Measurements from ENCODE around the gene HCST.

HCST gene, protein sequence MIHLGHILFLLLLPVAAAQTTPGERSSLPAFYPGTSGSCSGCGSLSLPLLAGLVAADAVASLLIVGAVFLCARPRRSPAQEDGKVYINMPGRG

DNA sequence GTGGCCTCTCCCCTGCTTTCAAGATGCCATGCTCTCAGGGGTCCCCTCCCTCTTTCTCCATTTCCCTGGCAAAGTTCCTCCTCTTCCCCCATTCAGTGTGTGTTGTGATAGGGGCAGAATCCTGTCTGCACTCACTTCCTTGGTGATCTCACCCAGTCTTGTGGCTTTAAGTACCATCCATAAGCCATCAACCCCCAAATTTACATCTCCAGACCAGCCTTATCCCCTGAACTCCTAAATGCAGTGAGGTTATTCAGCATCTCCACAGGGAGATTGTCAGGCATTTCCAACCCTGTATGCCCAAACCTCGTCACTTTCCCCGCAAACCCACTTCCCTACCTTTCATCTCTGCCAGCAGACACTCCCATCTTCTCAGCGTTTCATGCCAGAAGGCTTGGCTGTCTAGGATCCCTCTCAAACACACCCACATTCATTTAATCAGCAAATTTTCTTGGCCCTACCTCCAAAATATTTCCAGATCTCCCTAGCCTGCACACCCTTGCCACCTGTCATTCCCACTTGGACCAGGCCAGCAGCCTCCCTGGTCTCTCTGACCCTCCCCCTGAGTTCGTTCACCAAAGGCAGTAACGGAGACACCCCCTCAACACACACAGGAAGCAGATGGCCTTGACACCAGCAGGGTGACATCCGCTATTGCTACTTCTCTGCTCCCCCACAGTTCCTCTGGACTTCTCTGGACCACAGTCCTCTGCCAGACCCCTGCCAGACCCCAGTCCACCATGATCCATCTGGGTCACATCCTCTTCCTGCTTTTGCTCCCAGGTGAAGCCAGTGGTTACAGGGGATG lies at the start of gene HCST:
TSS of gene HCST (plus strand) at position 676 of the 808 bp plus-strand sequence. CDS start at position 741, 65 bp downstream.
- peak; percentile 79 for DNase-seq (ENCODE audit: low spot score)

DNA sequence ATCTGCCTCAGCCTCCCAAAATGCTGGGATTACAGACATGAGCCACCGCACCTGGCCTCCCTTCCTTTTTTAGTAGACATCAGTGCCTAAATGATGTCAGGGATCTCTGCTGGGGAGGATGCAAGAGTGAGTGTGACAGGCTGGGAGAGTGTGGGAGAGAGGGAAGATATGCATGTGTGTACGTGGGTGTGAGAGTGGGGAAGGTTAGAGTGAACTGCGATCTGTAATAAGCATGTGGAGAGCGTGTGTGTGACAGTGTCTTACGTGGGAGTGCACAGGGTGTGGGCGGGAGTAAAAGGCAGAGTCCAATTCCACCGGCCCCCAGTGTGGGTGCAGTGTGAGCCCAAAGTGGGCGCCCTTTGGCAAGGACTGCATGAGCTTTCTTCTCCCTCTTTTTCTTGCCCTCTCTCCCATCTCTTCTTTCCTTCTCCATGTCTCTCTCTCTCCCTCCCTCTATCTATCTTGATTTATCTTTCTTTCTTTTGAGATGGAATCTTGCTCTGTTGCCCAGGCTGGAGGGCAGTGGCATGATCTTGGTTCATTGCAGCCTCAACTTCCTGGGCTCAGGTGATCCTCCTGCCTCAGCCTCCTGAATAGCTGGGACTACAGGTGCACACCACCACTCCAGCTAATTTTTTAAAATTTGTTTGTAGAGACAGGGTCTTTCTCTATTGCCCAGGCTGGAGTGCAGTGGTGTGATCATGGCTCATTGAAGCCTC lies 49.1 kb upstream of the HCST start:
- DNase-seq (ENCODE audit: low spot score): no peak

DNA sequence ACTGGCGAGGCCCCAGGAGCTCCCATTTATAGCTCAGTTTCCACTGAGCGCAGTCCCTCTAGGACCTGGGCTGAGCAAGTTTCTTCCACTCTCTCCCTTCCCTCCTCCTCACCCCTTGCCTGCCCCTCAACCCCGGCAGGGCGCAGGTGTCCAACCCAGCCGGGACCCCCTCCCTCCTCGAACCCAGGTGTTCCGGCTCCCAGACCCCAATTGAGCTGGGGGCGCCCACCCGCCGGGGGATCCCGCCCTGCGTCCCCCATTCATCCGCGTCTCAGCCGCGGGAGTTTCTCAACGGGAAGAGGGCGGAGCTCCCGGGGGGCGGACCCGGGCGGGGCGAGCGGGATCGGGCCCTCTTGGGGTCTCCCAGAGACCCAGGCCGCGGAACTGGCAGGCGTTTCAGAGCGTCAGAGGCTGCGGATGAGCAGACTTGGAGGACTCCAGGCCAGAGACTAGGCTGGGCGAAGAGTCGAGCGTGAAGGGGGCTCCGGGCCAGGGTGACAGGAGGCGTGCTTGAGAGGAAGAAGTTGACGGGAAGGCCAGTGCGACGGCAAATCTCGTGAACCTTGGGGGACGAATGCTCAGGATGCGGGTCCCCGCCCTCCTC lies 45.7 kb upstream of the HCST start, which contains the start of gene KIRREL2:
TSS of gene KIRREL2 (plus strand) at position 366 of the 604 bp plus-strand sequence. CDS start at position 575, 209 bp downstream.
- DNase-seq (ENCODE audit: low spot score): no peak

DNA sequence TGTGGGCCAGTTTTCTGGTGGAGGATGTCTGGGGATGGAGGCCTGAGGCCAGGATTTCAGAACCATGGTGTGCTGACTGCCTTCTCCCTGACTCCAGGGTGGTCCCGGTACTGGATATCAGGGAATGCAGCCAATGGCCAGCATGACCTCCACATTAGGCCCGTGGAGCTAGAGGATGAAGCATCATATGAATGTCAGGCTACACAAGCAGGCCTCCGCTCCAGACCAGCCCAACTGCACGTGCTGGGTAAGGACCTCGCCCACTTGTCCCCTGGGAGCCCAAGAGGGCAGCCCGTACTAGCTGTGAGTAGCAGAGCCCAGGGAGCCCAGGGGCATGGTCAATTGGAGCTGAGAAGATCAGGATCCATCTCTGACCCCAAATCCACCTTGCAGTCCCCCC lies 44.0 kb upstream of the HCST start:
- DNase-seq (ENCODE audit: low spot score): no peak

GRCh38 chr19:35859414-35859813 lies 42.9 kb upstream of the HCST start:
- no peak for DNase-seq (ENCODE audit: low spot score)

- no peak for DNase-seq (ENCODE audit: low spot score)
These were observed 41.9 kb upstream of the HCST start for GRCh38 chr19:35860436-35860817.

DNA sequence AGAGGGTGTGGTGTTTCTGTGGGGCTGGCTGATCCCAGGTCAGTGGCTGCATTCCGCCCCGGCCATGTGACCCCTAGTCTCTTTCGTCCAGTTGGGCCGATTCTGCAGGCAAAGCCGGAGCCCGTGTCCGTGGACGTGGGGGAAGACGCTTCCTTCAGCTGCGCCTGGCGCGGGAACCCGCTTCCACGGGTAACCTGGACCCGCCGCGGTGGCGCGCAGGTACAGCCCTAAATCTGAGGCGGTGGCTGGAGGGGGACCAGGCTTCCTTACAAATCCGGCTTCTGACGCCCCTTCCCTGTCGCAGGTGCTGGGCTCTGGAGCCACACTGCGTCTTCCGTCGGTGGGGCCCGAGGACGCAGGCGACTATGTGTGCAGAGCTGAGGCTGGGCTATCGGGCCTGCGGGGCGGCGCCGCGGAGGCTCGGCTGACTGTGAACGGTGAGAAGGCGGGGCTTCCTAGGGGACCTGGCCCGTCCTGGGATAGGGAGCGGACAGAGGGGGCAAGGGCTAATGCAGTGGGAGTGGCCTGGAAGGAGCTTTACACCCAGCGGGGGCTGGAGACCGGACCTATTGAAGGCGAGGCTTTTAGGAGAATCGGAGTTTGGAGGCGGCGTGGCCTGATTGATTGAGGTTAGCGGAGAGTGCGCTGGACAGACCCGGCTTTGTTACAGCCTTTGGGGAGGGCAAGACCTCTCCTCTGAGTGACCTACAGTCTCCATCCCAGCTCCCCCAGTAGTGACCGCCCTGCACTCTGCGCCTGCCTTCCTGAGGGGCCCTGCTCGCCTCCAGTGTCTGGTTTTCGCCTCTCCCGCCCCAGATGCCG lies 41.3 kb upstream of the HCST start:
- no peak for DNase-seq (ENCODE audit: low spot score)

- no peak for DNase-seq (ENCODE audit: low spot score)
These were observed 40.6 kb upstream of the HCST start for GRCh38 chr19:35861640-35862160.

GRCh38 chr19:35862528-35862927 lies 39.8 kb upstream of the HCST start:
- DNase-seq (ENCODE audit: low spot score): no peak

DNA sequence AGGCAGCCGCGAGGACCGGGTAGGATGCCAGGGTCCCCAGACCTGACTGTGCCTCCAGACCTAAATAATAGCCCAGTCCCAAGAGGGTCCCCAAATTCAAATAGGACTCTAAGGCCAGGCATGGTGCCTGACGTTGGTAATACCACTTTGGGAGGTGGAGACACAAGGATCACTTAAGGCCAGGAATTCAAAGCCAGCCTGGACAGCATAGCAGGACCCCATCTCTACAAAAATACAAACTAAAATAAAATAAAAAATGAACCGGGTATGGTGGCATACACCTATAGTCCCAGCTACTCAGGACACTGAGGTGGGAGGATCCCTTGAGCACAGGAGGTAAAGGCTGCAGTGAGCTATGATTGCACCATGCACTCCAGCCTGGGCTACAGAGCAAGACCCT lies 39.3 kb upstream of the HCST start:
- DNase-seq (ENCODE audit: low spot score): no peak

DNA sequence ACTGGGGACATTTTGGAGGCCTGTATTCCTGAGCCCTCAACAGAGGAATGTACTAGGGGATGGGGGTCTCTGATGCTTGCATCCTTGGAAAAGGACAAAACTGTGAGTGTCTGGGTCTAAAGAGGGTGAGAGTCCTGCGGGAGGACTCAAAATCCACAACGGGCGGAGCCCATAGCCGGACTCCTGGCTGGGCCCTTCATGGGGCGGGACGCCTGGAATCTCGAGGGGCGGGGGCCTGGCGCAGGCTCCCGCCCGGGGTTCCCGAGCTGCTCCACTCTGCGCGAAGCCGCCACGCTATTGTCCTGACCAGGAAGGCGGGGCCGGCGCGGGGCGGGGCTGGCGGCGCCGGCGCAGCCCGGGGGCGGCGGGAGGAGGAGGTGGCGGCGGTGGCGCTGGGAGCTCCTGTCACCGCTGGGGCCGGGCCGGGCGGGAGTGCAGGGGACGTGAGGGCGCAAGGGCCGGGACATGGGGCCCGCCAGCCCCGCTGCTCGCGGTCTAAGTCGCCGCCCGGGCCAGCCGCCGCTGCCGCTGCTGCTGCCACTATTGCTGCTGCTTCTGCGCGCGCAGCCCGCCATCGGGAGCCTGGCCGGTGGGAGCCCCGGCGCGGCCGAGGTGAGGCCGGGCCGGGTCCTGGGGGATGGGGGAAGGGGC lies 34.0 kb upstream of the HCST start, which contains the start of gene APLP1:
TSS of gene APLP1 (plus strand) at position 403 of the 651 bp plus-strand sequence. CDS start at position 466, 63 bp downstream.
- peak; percentile 81 for DNase-seq (ENCODE audit: low spot score)

GRCh38 chr19:35868823-35869326 lies 33.5 kb upstream of the HCST start:
- DNase-seq (ENCODE audit: low spot score): no peak

- peak; percentile 65 for DNase-seq (ENCODE audit: low spot score)
These were observed 32.8 kb upstream of the HCST start for GRCh38 chr19:35869327-35870123.

- peak; percentile 24 for DNase-seq (ENCODE audit: low spot score)
These were observed 32.1 kb upstream of the HCST start for GRCh38 chr19:35870124-35870736.

DNA sequence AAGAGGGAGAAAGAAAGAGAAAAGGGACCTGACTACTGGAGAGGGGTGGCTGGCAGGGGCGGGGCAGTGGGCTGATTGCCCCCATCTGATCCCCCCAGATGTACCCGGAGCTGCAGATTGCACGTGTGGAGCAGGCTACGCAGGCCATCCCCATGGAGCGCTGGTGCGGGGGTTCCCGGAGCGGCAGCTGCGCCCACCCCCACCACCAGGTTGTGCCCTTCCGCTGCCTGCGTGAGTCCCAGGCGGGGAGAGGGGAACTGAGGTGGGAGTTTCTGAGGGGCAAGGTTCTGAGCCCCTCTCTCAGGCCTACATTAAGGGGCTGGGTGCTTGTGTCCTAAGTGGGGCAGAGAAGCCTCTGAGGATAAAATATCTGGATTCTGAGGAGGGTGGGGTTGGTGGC lies 31.5 kb upstream of the HCST start:
- no peak for DNase-seq (ENCODE audit: low spot score)

DNA sequence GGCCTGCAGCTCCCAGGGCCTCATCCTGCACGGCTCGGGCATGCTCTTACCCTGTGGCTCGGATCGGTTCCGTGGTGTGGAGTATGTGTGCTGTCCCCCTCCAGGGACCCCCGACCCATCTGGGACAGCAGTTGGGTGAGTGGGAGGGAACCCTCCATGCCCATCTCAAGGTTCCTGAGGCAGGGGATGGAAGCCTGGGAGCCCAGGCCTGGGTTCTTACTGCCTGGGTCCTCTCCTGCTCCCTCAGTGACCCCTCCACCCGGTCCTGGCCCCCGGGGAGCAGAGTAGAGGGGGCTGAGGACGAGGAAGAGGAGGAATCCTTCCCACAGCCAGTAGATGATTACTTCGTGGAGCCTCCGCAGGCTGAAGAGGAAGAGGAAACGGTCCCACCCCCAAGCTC lies 30.7 kb upstream of the HCST start:
- no peak for DNase-seq (ENCODE audit: low spot score)

- no peak for DNase-seq (ENCODE audit: low spot score)
These were observed 30.1 kb upstream of the HCST start for GRCh38 chr19:35872180-35872579.

- DNase-seq (ENCODE audit: low spot score): no peak
These were observed 27.9 kb upstream of the HCST start for GRCh38 chr19:35874392-35874930.

- no peak for DNase-seq (ENCODE audit: low spot score)
These were observed 23.3 kb upstream of the HCST start for GRCh38 chr19:35879068-35879467.

All from AG08395 (cell line).